GM23248 (cell line): Measurements from ENCODE around the gene BCL7A.

Source experiments
- EZH2 ChIP-seq: fragments of 200-600 bp; sonication (generic); IDR thresholded peaks from 2 replicates; pipeline ENCODE4 v1.6.1; 2018; ENCODE audit warnings: antibody characterized with exemption, mild to moderate bottlenecking; ENCODE audit not compliant: insufficient read depth, poor library complexity, severe bottlenecking
- EZH2phosphoT487 ChIP-seq: fragments of 200-600 bp; sonication (generic); IDR thresholded peaks from 2 replicates; pipeline ENCODE4 v1.6.1; 2018; ENCODE audit warnings: antibody characterized with exemption, moderate library complexity, mild to moderate bottlenecking, low read depth; ENCODE audit not compliant: insufficient read depth

DNA sequence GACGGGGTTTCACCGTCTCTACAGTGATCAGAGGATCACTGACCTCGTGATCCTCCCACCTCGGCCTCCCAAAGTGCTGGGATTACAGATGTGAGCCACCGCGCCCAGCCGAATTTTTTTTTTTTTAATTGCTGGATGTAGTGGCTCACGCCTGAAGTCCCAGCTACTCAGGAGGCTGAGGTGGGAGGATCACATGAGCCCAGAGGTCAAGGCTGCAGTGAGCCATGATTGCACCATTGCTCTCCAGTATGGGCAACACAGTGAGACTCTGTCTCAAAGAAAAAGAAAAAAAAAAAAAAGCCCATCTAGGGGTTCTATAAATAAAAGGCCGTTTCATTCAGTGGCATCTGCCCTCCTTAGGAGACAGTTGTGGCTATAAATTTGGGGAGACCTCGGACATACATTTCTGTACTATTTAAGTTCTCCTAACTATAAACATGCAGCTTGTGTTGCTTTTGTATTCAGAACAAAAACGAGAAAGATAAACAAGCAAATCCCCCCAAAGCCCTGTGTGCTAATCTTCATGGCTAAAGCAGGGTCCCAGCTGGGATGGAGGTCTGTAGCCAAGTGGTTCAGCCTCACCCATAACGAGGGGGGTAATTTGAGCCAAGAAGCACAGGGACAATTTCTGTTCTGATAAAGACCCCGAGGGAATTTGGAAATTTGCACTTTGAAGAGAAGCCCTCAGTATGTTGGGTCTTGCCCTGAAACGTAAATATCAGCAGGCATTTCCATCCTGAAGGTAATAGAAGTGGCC lies 35.0 kb upstream of the BCL7A start:
- TF ChIP-seq EZH2 (no peak), EZH2phosphoT487 (no peak)
